Activated CD8-positive, alpha-beta memory T cell treated with anti-CD3 and anti-CD28 coated beads, Interleukin-2, amount 10 ng/mL, durations not matched to agents 7 days and 5 days (primary cell): ENCODE measurements around the gene SCT. TPM values are rescaled to one million over a fixed set of nuclear protein-coding genes. Genes with fewer than 3 reads are reported as not detected.

ENCODE experiments used
- total RNA-seq, 2 experiments: library from RNA; stranded (reverse); gene quantifications; one replicate each; pipeline ENCODE4 v1.2.3, GENCODE V29; 2021

The SCT gene
- total RNA-seq, 2 experiments from 2014 or later: not detected

Other genes starting within 250 kb of the SCT start
- under 1 TPM; 0.09 to 0.18 TPM for gene PKP3, start 233.0 kb downstream of the SCT start, total RNA-seq
- 100 to 1,000 TPM in 1 of 2 experiments, 10 to 100 TPM in 1; 96.2 to 198 TPM for gene SIGIRR, start 212.2 kb downstream of the SCT start, total RNA-seq
- 10 to 100 TPM; 33.0 to 79.4 TPM for gene ANO9, start 185.2 kb downstream of the SCT start, total RNA-seq
- gene PTDSS2, start 176.9 kb downstream of the SCT start, total RNA-seq: 10 to 100 TPM; 26.6 to 31.2 TPM
- gene RNH1, start 119.9 kb downstream of the SCT start, total RNA-seq: 100 to 1,000 TPM in 1 of 2 experiments, 10 to 100 TPM in 1; 98.4 to 113 TPM
- 10 to 100 TPM; 50.7 to 53.8 TPM for gene HRAS, start 91.6 kb downstream of the SCT start, total RNA-seq
- gene LRRC56, start 89.7 kb downstream of the SCT start, total RNA-seq: 1 to 10 TPM; 1.7 to 2.1 TPM
- 1 to 10 TPM in 1 of 2 experiments, under 1 TPM in 1; 0.23 to 1.3 TPM for gene LMNTD2, start 66.4 kb downstream of the SCT start, total RNA-seq
- 10 to 100 TPM; 20.8 to 32.1 TPM for gene RASSF7, start 66.2 kb downstream of the SCT start, total RNA-seq
- gene PHRF1, start 50.7 kb downstream of the SCT start, total RNA-seq: 10 to 100 TPM; 60.2 to 62.0 TPM
- gene IRF7, start 11.2 kb downstream of the SCT start, total RNA-seq: 100 to 1,000 TPM; 146 to 267 TPM
- gene CDHR5, start 2.2 kb downstream of the SCT start, total RNA-seq: not detected
- under 1 TPM; 0.16 to 0.41 TPM for gene DRD4, start 10.1 kb upstream of the SCT start, total RNA-seq
- 10 to 100 TPM; 39.0 to 40.1 TPM for gene DEAF1, start 68.0 kb upstream of the SCT start, total RNA-seq
- 10 to 100 TPM; 23.5 to 26.0 TPM for gene TMEM80, start 68.6 kb upstream of the SCT start, total RNA-seq
- gene EPS8L2, start 79.0 kb upstream of the SCT start, total RNA-seq: 10 to 100 TPM; 17.4 to 20.2 TPM
- 100 to 1,000 TPM; 249 to 293 TPM for gene TALDO1, start 120.3 kb upstream of the SCT start, total RNA-seq
- 10 to 100 TPM; 62.4 to 79.4 TPM for gene GATD1, start 150.3 kb upstream of the SCT start, total RNA-seq
- gene CEND1, start 162.9 kb upstream of the SCT start, total RNA-seq: 1 to 10 TPM; 1.3 to 3.7 TPM
- 10 to 100 TPM; 49.4 to 54.7 TPM for gene SLC25A22, start 171.1 kb upstream of the SCT start, total RNA-seq
- 10 to 100 TPM; 42.4 to 59.8 TPM for gene PIDD1, start 178.1 kb upstream of the SCT start, total RNA-seq
- 1,000 to 10,000 TPM; 1,844 to 1,872 TPM for gene RPLP2, start 182.8 kb upstream of the SCT start, total RNA-seq
- 10 to 100 TPM; 64.7 to 70.0 TPM for gene PNPLA2, start 191.7 kb upstream of the SCT start, total RNA-seq
- gene CRACR2B, start 200.7 kb upstream of the SCT start, total RNA-seq: 10 to 100 TPM; 11.3 to 14.1 TPM
- gene CD151, start 205.8 kb upstream of the SCT start, total RNA-seq: 10 to 100 TPM; 23.1 to 54.9 TPM
- gene POLR2L, start 215.3 kb upstream of the SCT start, total RNA-seq: 100 to 1,000 TPM in 1 of 2 experiments, 10 to 100 TPM in 1; 87.6 to 114 TPM
- 10 to 100 TPM in 1 of 2 experiments, 1 to 10 TPM in 1; 7.8 to 17.8 TPM for gene TSPAN4, start 215.7 kb upstream of the SCT start, total RNA-seq